T-helper 17 cell (primary cell): Measurements from ENCODE around the gene C9orf78. TPM values are rescaled to one million over a fixed set of nuclear protein-coding genes. Genes with fewer than 3 reads are reported as not detected.
A peak's percentile ranks its signal among the peaks of the same experiment; 100 is the strongest.

Source experiments
- ATAC-seq: fragments of 150-1000 bp; cut with Tn5 transposase; 2 replicates; pipeline ENCODE4 v1.10.0; 2021; ENCODE audit warnings: mild to moderate bottlenecking, moderate library complexity
- DNase-seq, 3 donors: peaks; one replicate each; pipeline versions ENCODE4 v3.0.0 to v3.0.0-alpha.2; 2020 to 2021
- H3K9me3 ChIP-seq: one replicate; pipeline ENCODE4 v1.7.0; 2013; ENCODE audit warnings: low read length, mild to moderate bottlenecking; ENCODE audit not compliant: control insufficient read depth, poor library complexity, severe bottlenecking
- H3K27ac Mint-ChIP-seq: one replicate; pipeline ENCODE4 v1.8.0; 2022; ENCODE audit warnings: mild to moderate bottlenecking, moderate library complexity, mixed read lengths
- H3K27me3 Mint-ChIP-seq: one replicate; pipeline ENCODE4 v1.8.0; 2022; ENCODE audit warnings: mixed read lengths
- H3K36me3 Mint-ChIP-seq: one replicate; pipeline ENCODE4 v1.8.0; 2022; ENCODE audit warnings: low read depth, mixed read lengths
- H3K4me1 Mint-ChIP-seq: one replicate; pipeline ENCODE4 v1.8.0; 2022; ENCODE audit warnings: mild to moderate bottlenecking, mixed read lengths
- H3K4me3 Mint-ChIP-seq: one replicate; pipeline ENCODE4 v1.8.0; 2022; ENCODE audit warnings: mild to moderate bottlenecking, moderate library complexity, mixed read lengths
- total RNA-seq, 4 donors: library from RNA in 2 of 4; stranded (reverse) in 2 of 4; gene quantifications; one replicate each; pipeline ENCODE4 v1.2.3 and lab custom pipeline; 2022 to 2026

C9orf78 gene
- total RNA-seq (100 to 1,000 TPM in 1 of 2 donors, 10 to 100 TPM in 1; 96.2 to 111 TPM), total RNA-seq (lab: John Stamatoyannopoulos, UW) (144 to 194 reads per million in 2 donors)

GRCh38 chr9:129835128-129835859 is at the start of gene C9orf78, which contains the start of gene USP20:
C9orf78 (minus strand) TSS chr9:129835275; CDS start chr9:129835221, 54 bp downstream.
USP20 (plus strand) TSS chr9:129835458; CDS start chr9:129852556, 17,098 bp downstream.
- peaks cover 50% of the 10 kb centered on the region for H3K4me1 Mint-ChIP-seq
- H3K4me3 Mint-ChIP-seq: peak within 1 kb of the TSS; percentile 97
- no peaks in the 10 kb centered on the region for H3K9me3 ChIP-seq
- peak; percentile 94 for ATAC-seq
- no peaks in the 10 kb centered on the region for H3K27me3 Mint-ChIP-seq
- DNase-seq: peak; percentile 98 to 99 (median 98)
- peak within 1 kb of the TSS; percentile 96 for H3K27ac Mint-ChIP-seq
- peaks cover 6% of the 10 kb centered on the region for H3K36me3 Mint-ChIP-seq

GRCh38 chr9:129884220-129885017 is 49.3 kb upstream of the C9orf78 start:
- peaks cover 51% of the 10 kb centered on the region for H3K4me1 Mint-ChIP-seq
- DNase-seq: peak; percentile 92 to 93 (median 93)
- H3K4me3 Mint-ChIP-seq: peak overlapping the region; percentile 96
- H3K9me3 ChIP-seq: no peaks in the 10 kb centered on the region
- peak; percentile 54 for ATAC-seq
- H3K27me3 Mint-ChIP-seq: no peaks in the 10 kb centered on the region
- peaks cover 2% of the 10 kb centered on the region for H3K36me3 Mint-ChIP-seq
- H3K27ac Mint-ChIP-seq: peak overlapping the region; percentile 100

- Mint-ChIP-seq H3K27ac (peak overlapping the region; percentile 72), H3K4me1 (peaks cover 26% of the 10 kb centered on the region), H3K27me3 (no peaks in the 10 kb centered on the region), H3K4me3 (no peak overlapping the region), H3K36me3 (peaks cover 2% of the 10 kb centered on the region)
- ATAC-seq (no peak), DNase-seq (no peak)
- H3K9me3 ChIP-seq: no peaks in the 10 kb centered on the region
These were observed 46.7 kb upstream of the C9orf78 start for GRCh38 chr9:129881547-129882324.

GRCh38 chr9:129880654-129881546 is 45.8 kb upstream of the C9orf78 start:
- H3K27me3 Mint-ChIP-seq: no peaks in the 10 kb centered on the region
- ATAC-seq (no peak), DNase-seq (no peak)
- H3K4me3 Mint-ChIP-seq: no peak overlapping the region
- peaks cover 23% of the 10 kb centered on the region for H3K4me1 Mint-ChIP-seq
- H3K9me3 ChIP-seq: no peaks in the 10 kb centered on the region
- H3K36me3 Mint-ChIP-seq: peaks cover 2% of the 10 kb centered on the region
- H3K27ac Mint-ChIP-seq: no peak overlapping the region

- no peak for ATAC-seq
- no peaks in the 10 kb centered on the region for H3K27me3 Mint-ChIP-seq
- peaks cover 2% of the 10 kb centered on the region for H3K36me3 Mint-ChIP-seq
- no peak overlapping the region for H3K4me3 Mint-ChIP-seq
- H3K4me1 Mint-ChIP-seq: peaks cover 17% of the 10 kb centered on the region
- no peak for DNase-seq
- peak overlapping the region; percentile 37 for H3K27ac Mint-ChIP-seq
- H3K9me3 ChIP-seq: no peaks in the 10 kb centered on the region
These were observed 45.0 kb upstream of the C9orf78 start for GRCh38 chr9:129879991-129880653.

- peaks cover 2% of the 10 kb centered on the region for H3K36me3 Mint-ChIP-seq
- ATAC-seq (no peak), DNase-seq (no peak)
- no peaks in the 10 kb centered on the region for H3K27me3 Mint-ChIP-seq
- H3K9me3 ChIP-seq: no peaks in the 10 kb centered on the region
- no peak overlapping the region for H3K4me3 Mint-ChIP-seq
- H3K27ac Mint-ChIP-seq: no peak overlapping the region
- peaks cover 13% of the 10 kb centered on the region for H3K4me1 Mint-ChIP-seq
These were observed 44.1 kb upstream of the C9orf78 start for GRCh38 chr9:129879103-129879699.

- DNase-seq (no peak), ATAC-seq (no peak)
- Mint-ChIP-seq H3K27ac (no peak overlapping the region), H3K4me3 (no peak overlapping the region), H3K36me3 (peaks cover 5% of the 10 kb centered on the region), H3K27me3 (no peaks in the 10 kb centered on the region), H3K4me1 (peaks cover 10% of the 10 kb centered on the region)
- no peaks in the 10 kb centered on the region for H3K9me3 ChIP-seq
These were observed 43.2 kb upstream of the C9orf78 start for GRCh38 chr9:129878291-129878690.

- DNase-seq (no peak), ATAC-seq (no peak)
- Mint-ChIP-seq H3K36me3 (peaks cover 5% of the 10 kb centered on the region), H3K27ac (peak overlapping the region; percentile 86), H3K4me1 (peaks cover 15% of the 10 kb centered on the region), H3K4me3 (no peak overlapping the region), H3K27me3 (no peaks in the 10 kb centered on the region)
- H3K9me3 ChIP-seq: no peaks in the 10 kb centered on the region
These were observed 41.7 kb upstream of the C9orf78 start for GRCh38 chr9:129876815-129877214.

- ATAC-seq (no peak), DNase-seq (no peak)
- peak overlapping the region; percentile 86 for H3K27ac Mint-ChIP-seq
- peaks cover 21% of the 10 kb centered on the region for H3K4me1 Mint-ChIP-seq
- no peaks in the 10 kb centered on the region for H3K9me3 ChIP-seq
- no peaks in the 10 kb centered on the region for H3K27me3 Mint-ChIP-seq
- H3K36me3 Mint-ChIP-seq: peaks cover 5% of the 10 kb centered on the region
- no peak overlapping the region for H3K4me3 Mint-ChIP-seq
These were observed 40.8 kb upstream of the C9orf78 start for GRCh38 chr9:129875687-129876395.

GRCh38 chr9:129875181-129875611 is 40.1 kb upstream of the C9orf78 start:
- ATAC-seq (no peak), DNase-seq (no peak)
- H3K9me3 ChIP-seq: no peaks in the 10 kb centered on the region
- Mint-ChIP-seq H3K27me3 (no peaks in the 10 kb centered on the region), H3K4me1 (peaks cover 22% of the 10 kb centered on the region), H3K4me3 (no peak overlapping the region), H3K36me3 (peaks cover 5% of the 10 kb centered on the region), H3K27ac (peak overlapping the region; percentile 74)
